Measurements from ENCODE around the gene ST6GALNAC6.
"Not testable (repeated sequence)": the region's sequence is repeated elsewhere in the genome, so short reads cannot be mapped to it uniquely, and the experiment has no call there.

ST6GALNAC6 gene

DNA sequence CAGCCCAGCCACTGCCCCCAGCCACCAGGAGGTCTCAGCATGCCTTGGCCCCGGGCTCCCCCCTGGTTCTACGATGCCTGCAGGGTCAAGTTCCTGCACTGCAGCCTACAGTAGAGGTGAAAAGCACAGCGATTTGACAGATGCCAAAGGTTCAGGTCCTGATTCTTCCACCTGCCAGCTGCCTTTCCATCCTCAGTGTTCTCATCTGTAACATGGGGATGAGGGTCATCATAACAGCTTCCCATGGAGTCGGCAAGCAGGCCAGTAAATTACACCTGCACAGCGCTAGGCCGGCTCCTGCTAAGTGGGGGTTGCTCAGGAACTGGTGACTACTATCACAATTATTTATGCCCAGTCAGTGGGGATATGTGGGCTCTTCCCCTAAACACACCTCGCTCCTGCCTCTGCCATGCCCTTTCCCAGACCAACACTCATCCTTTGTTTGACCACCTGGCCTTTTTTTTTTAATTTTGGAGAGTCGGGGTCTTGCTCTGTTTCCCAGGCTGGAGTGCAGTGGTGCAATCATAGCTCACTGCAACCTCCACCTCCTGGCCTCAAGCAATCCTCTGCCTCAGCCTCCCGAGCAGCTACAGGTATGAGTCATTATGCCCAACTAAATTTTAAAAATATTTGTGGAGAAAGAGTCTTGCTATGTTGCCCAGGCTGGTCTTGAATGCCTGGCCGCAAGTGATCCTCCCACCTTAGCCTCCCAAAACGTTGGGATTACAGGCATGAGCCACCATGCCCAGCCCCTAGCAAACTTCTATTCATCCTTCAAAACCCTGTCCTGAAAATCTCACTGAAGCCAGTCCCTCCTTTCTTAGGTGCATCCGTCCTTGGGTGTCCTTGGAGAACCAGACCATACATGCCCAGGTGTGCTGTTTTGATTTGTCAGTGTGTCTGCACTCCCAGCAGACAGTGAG, 51.3 kb downstream of the ST6GALNAC6 start:
- H3K27ac ChIP-seq (ENCODE audit: insufficient read depth, low read length, poor library complexity, severe bottlenecking): no peak overlapping the region
- H3K4me3 ChIP-seq (ENCODE audit: insufficient read depth, low read depth, low read length, poor library complexity, severe bottlenecking): no peak overlapping the region
- H3K9me3 ChIP-seq (ENCODE audit: control insufficient read depth, low read length): peaks cover 4% of the 10 kb centered on the region
- no peaks in the 10 kb centered on the region for H3K36me3 ChIP-seq (ENCODE audit: control insufficient read depth, insufficient read depth, low read length)
- DNase-seq: no peak
- peaks cover under 1% of the 10 kb centered on the region for H3K4me1 ChIP-seq (ENCODE audit: control insufficient read depth, insufficient read depth, low read length, poor library complexity, severe bottlenecking)
- H3K27me3 ChIP-seq (replicated peaks; ENCODE audit: control insufficient read depth, insufficient read depth, low read length, poor library complexity, severe bottlenecking): no peaks in the 10 kb centered on the region

DNA sequence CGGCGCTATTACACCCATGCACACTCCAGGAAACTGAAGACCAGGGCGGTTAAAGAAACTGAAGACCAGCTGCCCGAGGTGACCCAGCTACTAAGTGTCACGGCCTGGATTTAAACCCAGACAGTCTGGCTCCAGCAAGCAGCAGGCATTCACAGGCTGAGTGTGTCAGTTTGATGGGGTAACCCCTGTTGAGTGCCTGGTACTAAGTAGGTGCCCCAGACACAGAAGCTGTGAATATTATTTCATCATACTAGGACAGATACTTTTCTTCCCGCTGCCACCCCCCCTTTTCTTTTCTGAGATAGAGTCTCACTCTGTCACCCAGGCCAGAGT, 52.3 kb downstream of the ST6GALNAC6 start:
- Histone ChIP-seq H3K4me1 (ENCODE audit: control insufficient read depth, insufficient read depth, low read length, poor library complexity, severe bottlenecking) (no peaks in the 10 kb centered on the region), H3K9me3 (ENCODE audit: control insufficient read depth, low read length) (peaks cover 4% of the 10 kb centered on the region), H3K36me3 (ENCODE audit: control insufficient read depth, insufficient read depth, low read length) (no peaks in the 10 kb centered on the region), H3K27ac (ENCODE audit: insufficient read depth, low read length, poor library complexity, severe bottlenecking) (no peak overlapping the region), H3K27me3 (replicated peaks; ENCODE audit: control insufficient read depth, insufficient read depth, low read length, poor library complexity, severe bottlenecking) (no peaks in the 10 kb centered on the region), H3K4me3 (ENCODE audit: insufficient read depth, low read depth, low read length, poor library complexity, severe bottlenecking) (no peak overlapping the region)
- DNase-seq: no peak

DNA sequence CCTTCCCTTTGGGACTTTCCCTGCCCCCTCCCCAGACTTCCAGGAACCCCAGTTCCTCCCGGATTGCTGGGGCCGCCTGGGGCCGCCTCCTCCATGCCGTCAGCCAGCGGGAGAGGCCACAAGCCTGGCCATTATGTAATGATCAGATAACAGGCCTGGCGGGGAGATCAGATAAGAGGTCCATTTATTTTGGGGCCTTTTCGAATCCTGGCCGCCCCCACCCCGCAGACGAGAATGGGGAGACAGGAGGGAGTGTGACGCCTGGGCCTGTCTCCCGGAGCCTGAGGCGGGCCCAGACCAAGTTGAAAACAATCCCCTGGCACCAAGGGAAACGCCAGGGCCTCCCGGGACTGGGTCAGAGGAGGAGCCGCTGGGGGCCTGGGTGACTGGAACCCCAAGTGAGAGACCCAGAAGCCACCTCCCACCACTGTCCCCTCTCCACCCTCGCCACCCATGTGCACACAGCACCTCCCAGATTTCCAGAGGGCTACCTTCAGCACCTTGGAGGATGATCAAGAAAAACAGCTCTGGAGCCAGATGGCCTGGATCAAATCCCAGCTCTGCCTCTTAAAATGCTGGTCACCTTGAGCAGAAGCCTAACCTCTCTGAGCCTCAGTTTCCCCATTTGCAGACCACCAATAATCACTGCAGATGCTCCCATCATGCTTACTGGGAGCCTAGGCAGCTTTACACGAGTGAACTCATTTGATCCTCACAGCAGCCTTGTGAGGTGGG, 52.8 kb downstream of the ST6GALNAC6 start:
- H3K27ac ChIP-seq (ENCODE audit: insufficient read depth, low read length, poor library complexity, severe bottlenecking): no peak overlapping the region

DNA sequence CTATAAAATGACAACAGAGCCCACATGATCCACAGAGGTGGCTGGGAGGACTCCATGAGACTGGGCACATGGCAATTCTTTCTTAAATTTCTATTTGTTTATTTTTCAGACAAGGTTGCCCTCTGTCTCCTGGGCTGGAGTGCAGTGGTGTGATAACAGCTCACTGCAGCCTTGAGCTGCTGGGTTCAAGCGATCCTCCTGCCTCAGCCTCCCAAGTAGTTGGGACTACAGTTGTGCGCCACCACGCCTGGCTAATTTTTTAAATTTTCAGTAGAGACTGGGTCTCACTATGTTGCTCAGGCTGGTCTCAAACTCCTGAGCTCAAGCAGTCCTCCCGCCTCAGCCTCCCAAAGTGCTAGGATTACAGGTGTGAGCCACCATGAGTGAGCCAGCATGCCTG, 53.8 kb downstream of the ST6GALNAC6 start:
- H3K36me3 ChIP-seq (ENCODE audit: control insufficient read depth, insufficient read depth, low read length); H3K4me3 ChIP-seq (ENCODE audit: insufficient read depth, low read depth, low read length, poor library complexity, severe bottlenecking); H3K9me3 ChIP-seq (ENCODE audit: control insufficient read depth, low read length); H3K27ac ChIP-seq (ENCODE audit: insufficient read depth, low read length, poor library complexity, severe bottlenecking); DNase-seq; H3K4me1 ChIP-seq (ENCODE audit: control insufficient read depth, insufficient read depth, low read length, poor library complexity, severe bottlenecking); H3K27me3 ChIP-seq (replicated peaks; ENCODE audit: control insufficient read depth, insufficient read depth, low read length, poor library complexity, severe bottlenecking): not testable (repeated sequence)

More for the DNA sequence above, 52.8 kb downstream of the ST6GALNAC6 start:
- no peak overlapping the region for H3K4me3 ChIP-seq (ENCODE audit: insufficient read depth, low read depth, low read length, poor library complexity, severe bottlenecking)
- H3K36me3 ChIP-seq (ENCODE audit: control insufficient read depth, insufficient read depth, low read length): no peaks in the 10 kb centered on the region
- H3K9me3 ChIP-seq (ENCODE audit: control insufficient read depth, low read length): peaks cover 4% of the 10 kb centered on the region
- no peaks in the 10 kb centered on the region for H3K27me3 ChIP-seq (replicated peaks; ENCODE audit: control insufficient read depth, insufficient read depth, low read length, poor library complexity, severe bottlenecking)
- DNase-seq: no peak
- H3K4me1 ChIP-seq (ENCODE audit: control insufficient read depth, insufficient read depth, low read length, poor library complexity, severe bottlenecking): no peaks in the 10 kb centered on the region

DNA sequence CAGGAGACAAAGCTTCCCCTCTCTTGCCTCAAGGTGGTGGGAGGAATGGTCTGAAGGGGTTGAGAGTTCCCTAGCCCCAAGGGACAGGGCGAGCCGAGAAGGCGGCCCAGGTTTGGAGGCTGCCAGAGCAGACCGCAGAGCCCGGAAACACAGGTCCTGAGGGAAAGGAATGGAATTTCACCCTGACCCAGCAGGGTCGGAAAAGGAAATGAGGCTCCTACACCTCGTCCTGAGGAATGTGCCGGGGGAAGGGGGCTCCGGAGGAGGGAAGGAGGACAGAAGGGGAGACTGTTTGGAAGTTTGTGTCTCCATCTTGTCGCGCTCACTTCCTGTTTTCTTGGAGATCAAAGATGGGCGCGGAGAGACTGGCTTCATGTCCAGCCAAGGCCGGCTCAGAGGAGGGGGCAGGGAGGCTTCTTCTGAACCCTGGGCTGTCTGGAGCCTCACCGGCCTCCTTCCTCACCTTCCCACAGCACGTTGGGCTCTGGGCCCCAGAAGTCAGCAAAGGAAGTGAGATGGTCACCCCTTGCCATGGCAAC, 54.5 kb downstream of the ST6GALNAC6 start:
- Histone ChIP-seq H3K27me3 (replicated peaks; ENCODE audit: control insufficient read depth, insufficient read depth, low read length, poor library complexity, severe bottlenecking) (no peaks in the 10 kb centered on the region), H3K4me1 (ENCODE audit: control insufficient read depth, insufficient read depth, low read length, poor library complexity, severe bottlenecking) (no peaks in the 10 kb centered on the region), H3K36me3 (ENCODE audit: control insufficient read depth, insufficient read depth, low read length) (no peaks in the 10 kb centered on the region), H3K4me3 (ENCODE audit: insufficient read depth, low read depth, low read length, poor library complexity, severe bottlenecking) (no peak overlapping the region), H3K9me3 (ENCODE audit: control insufficient read depth, low read length) (peaks cover 4% of the 10 kb centered on the region), H3K27ac (ENCODE audit: insufficient read depth, low read length, poor library complexity, severe bottlenecking) (no peak overlapping the region)
- no peak for DNase-seq

DNA sequence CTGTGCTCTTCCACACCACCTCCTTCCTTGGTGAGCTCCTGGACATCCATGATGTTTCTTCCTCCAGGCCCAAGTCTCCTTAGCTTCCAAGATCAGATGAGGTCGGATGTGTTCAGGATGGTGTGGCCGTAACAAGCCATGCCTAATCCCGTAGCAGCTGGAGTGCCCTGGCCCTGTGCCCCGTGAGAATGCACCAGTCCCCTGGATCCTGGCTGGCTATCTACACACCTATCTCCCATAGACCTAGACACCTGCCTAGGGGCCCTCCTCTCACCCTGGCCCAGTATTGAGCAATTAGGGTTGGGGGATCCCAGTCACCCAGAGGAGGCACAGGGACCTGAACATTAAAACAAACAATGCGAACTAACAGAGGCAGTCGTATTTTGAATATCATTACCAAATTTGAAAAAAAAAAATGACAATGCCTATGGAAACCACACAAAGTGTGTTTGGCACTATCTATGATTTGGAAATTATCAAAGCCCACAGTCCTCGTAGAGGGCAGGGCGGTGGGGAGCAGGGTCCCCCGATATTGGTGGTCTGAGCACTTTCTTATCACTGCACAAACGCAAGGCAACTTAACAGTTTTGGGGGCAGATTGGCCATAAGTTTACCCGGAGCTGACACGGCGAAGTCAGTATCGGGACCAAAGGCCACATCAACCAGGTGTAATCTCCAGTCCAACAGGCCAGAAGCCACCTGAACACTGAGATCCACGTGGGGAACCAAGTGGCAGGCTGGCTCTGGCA, 58.1 kb downstream of the ST6GALNAC6 start:
- Histone ChIP-seq H3K36me3 (ENCODE audit: control insufficient read depth, insufficient read depth, low read length) (no peaks in the 10 kb centered on the region), H3K27me3 (replicated peaks; ENCODE audit: control insufficient read depth, insufficient read depth, low read length, poor library complexity, severe bottlenecking) (no peaks in the 10 kb centered on the region), H3K4me3 (ENCODE audit: insufficient read depth, low read depth, low read length, poor library complexity, severe bottlenecking) (no peak overlapping the region), H3K9me3 (ENCODE audit: control insufficient read depth, low read length) (no peaks in the 10 kb centered on the region), H3K27ac (ENCODE audit: insufficient read depth, low read length, poor library complexity, severe bottlenecking) (no peak overlapping the region), H3K4me1 (ENCODE audit: control insufficient read depth, insufficient read depth, low read length, poor library complexity, severe bottlenecking) (no peaks in the 10 kb centered on the region)
- no peak for DNase-seq

DNA sequence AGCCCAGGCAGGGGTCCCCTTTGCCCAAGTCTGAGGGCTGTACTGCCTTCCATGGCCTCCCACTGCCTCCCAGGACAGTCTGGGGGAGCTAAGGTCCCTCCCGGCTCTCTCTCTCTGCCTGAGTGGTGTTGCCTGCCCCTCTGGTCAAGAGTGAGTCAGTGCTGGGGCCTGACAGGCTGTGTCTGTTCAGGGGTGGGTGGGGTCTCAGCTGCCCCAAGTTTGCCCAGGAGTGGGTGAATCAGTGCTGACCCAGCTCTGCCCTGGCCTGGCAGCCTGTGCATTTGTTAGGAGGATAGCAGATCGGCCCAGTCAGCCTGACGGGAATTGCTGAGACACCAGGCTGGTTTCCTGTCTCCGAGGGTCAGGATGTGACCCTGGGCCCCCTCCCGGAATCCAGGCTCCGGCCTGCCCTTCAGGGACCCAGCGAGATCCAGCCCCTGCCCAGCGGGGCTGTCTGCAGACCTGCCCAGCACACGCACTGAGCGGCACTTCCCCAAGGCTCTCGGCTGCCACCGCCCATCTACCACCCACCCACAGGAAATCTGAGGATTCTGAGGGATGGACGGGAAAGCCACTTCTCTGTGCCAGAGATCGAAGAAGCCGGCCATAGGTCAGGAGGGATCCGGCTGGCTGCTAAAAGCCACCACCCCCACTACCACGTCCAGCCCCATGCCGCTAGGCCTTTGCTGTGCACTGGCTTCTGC, 60.9 kb downstream of the ST6GALNAC6 start:
- no peaks in the 10 kb centered on the region for H3K27me3 ChIP-seq (replicated peaks; ENCODE audit: control insufficient read depth, insufficient read depth, low read length, poor library complexity, severe bottlenecking)
- H3K4me3 ChIP-seq (ENCODE audit: insufficient read depth, low read depth, low read length, poor library complexity, severe bottlenecking): no peak overlapping the region
- H3K36me3 ChIP-seq (ENCODE audit: control insufficient read depth, insufficient read depth, low read length): no peaks in the 10 kb centered on the region
- H3K9me3 ChIP-seq (ENCODE audit: control insufficient read depth, low read length): no peaks in the 10 kb centered on the region
- H3K27ac ChIP-seq (ENCODE audit: insufficient read depth, low read length, poor library complexity, severe bottlenecking): no peak overlapping the region
- no peak for DNase-seq
- no peaks in the 10 kb centered on the region for H3K4me1 ChIP-seq (ENCODE audit: control insufficient read depth, insufficient read depth, low read length, poor library complexity, severe bottlenecking)

DNA sequence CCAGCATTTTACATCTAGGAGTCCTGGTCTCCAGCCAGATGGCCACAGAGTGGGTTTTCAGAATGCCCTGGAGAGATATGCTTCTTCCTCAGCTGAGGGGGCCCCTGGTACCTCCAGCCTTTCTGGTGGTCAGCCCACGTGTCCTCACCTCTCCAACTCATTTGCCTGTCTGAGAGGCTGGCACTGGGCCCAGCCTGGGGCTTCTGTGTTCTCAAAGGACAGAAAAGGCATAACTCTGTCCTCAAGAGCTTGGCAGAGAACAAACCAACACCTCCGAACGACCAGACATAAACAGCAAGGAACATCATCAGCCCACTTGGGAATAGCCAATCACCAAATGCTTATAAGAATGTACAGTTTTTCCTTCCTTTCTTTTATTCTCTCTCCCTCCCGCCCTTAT, 62.1 kb downstream of the ST6GALNAC6 start:
- Histone ChIP-seq H3K27me3 (replicated peaks; ENCODE audit: control insufficient read depth, insufficient read depth, low read length, poor library complexity, severe bottlenecking) (no peaks in the 10 kb centered on the region), H3K27ac (ENCODE audit: insufficient read depth, low read length, poor library complexity, severe bottlenecking) (no peak overlapping the region), H3K4me1 (ENCODE audit: control insufficient read depth, insufficient read depth, low read length, poor library complexity, severe bottlenecking) (no peaks in the 10 kb centered on the region), H3K9me3 (ENCODE audit: control insufficient read depth, low read length) (no peaks in the 10 kb centered on the region), H3K36me3 (ENCODE audit: control insufficient read depth, insufficient read depth, low read length) (no peaks in the 10 kb centered on the region), H3K4me3 (ENCODE audit: insufficient read depth, low read depth, low read length, poor library complexity, severe bottlenecking) (no peak overlapping the region)
- no peak for DNase-seq

DNA sequence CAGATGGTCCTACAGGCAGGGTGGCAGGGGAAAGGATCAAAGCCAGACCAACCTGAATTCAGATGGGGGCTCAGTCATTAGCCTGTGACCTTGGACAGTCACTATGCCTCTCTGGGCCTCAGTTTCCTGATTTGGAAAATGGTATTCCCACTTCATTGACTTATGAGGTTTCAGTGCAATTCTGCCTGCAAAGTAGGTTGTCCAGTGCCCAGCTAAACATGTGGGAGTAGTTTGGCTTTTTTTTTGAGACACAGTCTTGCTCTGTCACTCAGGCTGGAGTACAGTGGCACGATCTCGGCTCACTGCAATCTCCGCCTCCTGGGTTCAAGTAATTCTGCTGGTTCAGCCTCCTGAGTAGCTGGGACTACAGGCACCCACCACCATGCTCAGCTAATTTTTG, 62.8 kb downstream of the ST6GALNAC6 start:
- H3K27me3 ChIP-seq (replicated peaks; ENCODE audit: control insufficient read depth, insufficient read depth, low read length, poor library complexity, severe bottlenecking); H3K36me3 ChIP-seq (ENCODE audit: control insufficient read depth, insufficient read depth, low read length); H3K27ac ChIP-seq (ENCODE audit: insufficient read depth, low read length, poor library complexity, severe bottlenecking); H3K9me3 ChIP-seq (ENCODE audit: control insufficient read depth, low read length); H3K4me3 ChIP-seq (ENCODE audit: insufficient read depth, low read depth, low read length, poor library complexity, severe bottlenecking); DNase-seq; H3K4me1 ChIP-seq (ENCODE audit: control insufficient read depth, insufficient read depth, low read length, poor library complexity, severe bottlenecking): not testable (repeated sequence)

Measured in effector memory CD4-positive, alpha-beta T cell (primary cell).